HG03060 (cell line): ENCODE data around the gene AMOTL1.
A peak's percentile ranks its signal among the peaks of the same experiment; 100 is the strongest.

Source experiments
- ATAC-seq: cut with Tn5 transposase; IDR thresholded peaks from one replicate; pipeline ENCODE4 v1.9.1; 2021; ENCODE audit warnings: low read depth, moderate number of reproducible peaks; ENCODE audit not compliant: unreplicated experiment

AMOTL1 gene

GRCh38 chr11:94741022-94741679 lies 27.0 kb upstream of the AMOTL1 start:
- peak; percentile 46 for ATAC-seq

GRCh38 chr11:94742665-94743064 lies 25.5 kb upstream of the AMOTL1 start:
- no peak for ATAC-seq

GRCh38 chr11:94746721-94747120 lies 21.4 kb upstream of the AMOTL1 start:
- ATAC-seq, result no peak

GRCh38 chr11:94747146-94747545 lies 21.0 kb upstream of the AMOTL1 start:
- ATAC-seq, result no peak

- no peak for ATAC-seq
These were observed 20.5 kb upstream of the AMOTL1 start for GRCh38 chr11:94747601-94748041.

- no peak for ATAC-seq
These were observed 18.8 kb upstream of the AMOTL1 start for GRCh38 chr11:94749369-94749768.

GRCh38 chr11:94750319-94751217 lies 17.6 kb upstream of the AMOTL1 start:
- no peak for ATAC-seq

GRCh38 chr11:94751218-94751609 lies 16.9 kb upstream of the AMOTL1 start:
- ATAC-seq, result no peak

GRCh38 chr11:94751786-94752185 lies 16.4 kb upstream of the AMOTL1 start:
- no peak for ATAC-seq

GRCh38 chr11:94753630-94754029 lies 14.5 kb upstream of the AMOTL1 start:
- ATAC-seq, result no peak

GRCh38 chr11:94754335-94754734 lies 13.8 kb upstream of the AMOTL1 start:
- no peak for ATAC-seq

- no peak for ATAC-seq
These were observed 13.3 kb upstream of the AMOTL1 start for GRCh38 chr11:94754819-94755218.

GRCh38 chr11:94755494-94755893 lies 12.7 kb upstream of the AMOTL1 start:
- no peak for ATAC-seq

- ATAC-seq, result no peak
These were observed 11.0 kb upstream of the AMOTL1 start for GRCh38 chr11:94757037-94757735.

GRCh38 chr11:94758666-94759065 lies 9.5 kb upstream of the AMOTL1 start:
- no peak for ATAC-seq

GRCh38 chr11:94759522-94759921 lies 8.6 kb upstream of the AMOTL1 start:
- no peak for ATAC-seq

GRCh38 chr11:94760296-94760695 lies 7.9 kb upstream of the AMOTL1 start:
- no peak for ATAC-seq

GRCh38 chr11:94762208-94762607 lies 5.9 kb upstream of the AMOTL1 start:
- no peak for ATAC-seq

- no peak for ATAC-seq
These were observed 5.2 kb upstream of the AMOTL1 start for GRCh38 chr11:94762995-94763394.

- no peak for ATAC-seq
These were observed 1.4 kb upstream of the AMOTL1 start for GRCh38 chr11:94766713-94767206.

- ATAC-seq, result no peak
These were observed 865 bp upstream of the AMOTL1 start for GRCh38 chr11:94767291-94767690.
